Heart right ventricle (tissue), 16 donors: ENCODE results near the gene SULT2B1. TPM values are rescaled to one million over a fixed set of nuclear protein-coding genes. Genes with fewer than 3 reads are reported as not detected.

ENCODE experiments used
- ATAC-seq, 8 donors: fragments of 200-7000 bp; cut with Tn5 transposase; one replicate each; pipeline ENCODE4 v1.9.1; 2020; ENCODE audit warnings: mild to moderate bottlenecking in 8 of 8, moderate library complexity in 8 of 8, moderate number of reproducible peaks in 1 of 8
- DNase-seq, 2 donors: peaks; one replicate each; pipeline ENCODE4 v3.0.0-alpha.2; 2020
- H3K27ac ChIP-seq, 10 donors: fragments of 200-600 bp; sonication (generic) in 2 of 10; one replicate each; pipeline versions ENCODE4 v1.5.0 to v1.8.0; 2020 to 2022; ENCODE audit warnings: mild to moderate bottlenecking in 3 of 10
- H3K27me3 ChIP-seq, 7 donors: fragments of 200-600 bp; one replicate each; pipeline ENCODE4 v1.8.0; 2021 to 2022; ENCODE audit warnings: mild to moderate bottlenecking in 2 of 7
- H3K36me3 ChIP-seq, 9 donors: fragments of 200-600 bp; sonication (generic) in 1 of 9; one replicate each; pipeline versions ENCODE4 v1.5.0 to v1.8.0; 2020 to 2022; ENCODE audit warnings: mild to moderate bottlenecking in 2 of 9
- H3K4me1 ChIP-seq, 9 donors: fragments of 200-600 bp; sonication (generic) in 1 of 9; one replicate each; pipeline versions ENCODE4 v1.5.0 to v1.8.0; 2020 to 2022; ENCODE audit warnings: mild to moderate bottlenecking in 4 of 9
- H3K4me3 ChIP-seq, 10 donors: fragments of 200-600 bp; sonication (generic) in 2 of 10; one replicate each; pipeline versions ENCODE4 v1.5.0 to v1.8.0; 2020 to 2022; ENCODE audit warnings: mild to moderate bottlenecking in 7 of 10, moderate library complexity in 2 of 10
- H3K9me3 ChIP-seq, 11 donors: fragments of 200-600 bp in 10 of 11; sonication (generic) in 2 of 11; one replicate each; pipeline versions ENCODE4 v1.5.0 to v1.8.0; 2013 to 2022; ENCODE audit warnings: mild to moderate bottlenecking in 2 of 11, control low read depth in 1 of 11, moderate library complexity in 1 of 11
- CTCF ChIP-seq, 9 donors: fragments of 200-600 bp; sonication (generic) in 2 of 9; IDR thresholded peaks; one replicate each; pipeline versions ENCODE4 v1.5.0 to v1.8.0; 2021 to 2022; ENCODE audit warnings: antibody characterized with exemption in 9 of 9, mild to moderate bottlenecking in 5 of 9, moderate library complexity in 1 of 9
- WGBS, 2 donors: extraction: QIAGEN DNeasy Blood & Tissue Kit; methylation state at CpG; one replicate each; pipeline ENCODE4 v1.1.7; 2013; ENCODE audit warnings: inconsistent platforms in 1 of 2; 5-methylcytosine and 5-hydroxymethylcytosine counted together
- intact Hi-C, 10 donors: fragments of 100-400 bp; cut with DNase I; formaldehyde crosslinking; loops; one replicate each; pipeline versions ENCODE4 v1.11.1 to v1.14.2; 2022
- polyA plus RNA-seq, 2 donors: library from polyadenylated mRNA; stranded (reverse); fragments of 200-250 nt; gene quantifications; one replicate each; pipeline ENCODE4 v1.2.3, GENCODE V29; 2013
- total RNA-seq, 10 donors: library from RNA; stranded (reverse); fragmentation: NEBNext Ultra II Directional in 3 of 10; extraction: Animal tissue kit (Norgen Biotek cat#: 25700) in 3 of 10; gene quantifications; one replicate each; pipeline versions ENCODE4 v1.2.1 to v1.2.4, GENCODE V29; 2021 to 2023
- donor health status: Arrhythmogenic right ventricular cardiomyopathy.
- donor health status: ischemic (EF 13 %, LVEDD 7.1; RV severe dilation, severe dysfunction).
- donor health status: healthy with polysubstance abuse.
- donor health status: DM: no; HTN: yes; CAD: no.
- donor health status: DM: no; HTN: no; CAD: no.
- donor health status: ischemic (EF 25% LVEDD 6.9; RV normal size, moderate dysfunction).
- donor health status: ischemic (EF 25% LVEDD 5.7; RV mildly dilated, moderate dysfunction).
- donor health status: healthy.
- donor health status: DM: yes; HTN: yes; CAD: no.
- donor health status: Ischemic cardiomyopathy.
- donor health status: ischemic (EF 35%, LVEDD 5.7; RV mildly dilated, moderate dysfunction).
- donor health status: nonischemic (EF 11% LVEDD 7.7; RV severe dilation, severe dysfunction).
- donor health status: DM: yes; HTN: yes; CAD: no.
- donor health status: PGD.
- donor health status: ischemic (EF 29% LVEDD 5.4; RV normal size, mild dysfunction).
- donor health status: nonischemic (EF 23%, LVEDD 6.1; RV moderate dilation, normal function).

SULT2B1 gene
- total and polyA plus RNA-seq, 12 donors, result 0.13 to 0.70 (median 0.42) TPM; not detected in 7

DNA sequence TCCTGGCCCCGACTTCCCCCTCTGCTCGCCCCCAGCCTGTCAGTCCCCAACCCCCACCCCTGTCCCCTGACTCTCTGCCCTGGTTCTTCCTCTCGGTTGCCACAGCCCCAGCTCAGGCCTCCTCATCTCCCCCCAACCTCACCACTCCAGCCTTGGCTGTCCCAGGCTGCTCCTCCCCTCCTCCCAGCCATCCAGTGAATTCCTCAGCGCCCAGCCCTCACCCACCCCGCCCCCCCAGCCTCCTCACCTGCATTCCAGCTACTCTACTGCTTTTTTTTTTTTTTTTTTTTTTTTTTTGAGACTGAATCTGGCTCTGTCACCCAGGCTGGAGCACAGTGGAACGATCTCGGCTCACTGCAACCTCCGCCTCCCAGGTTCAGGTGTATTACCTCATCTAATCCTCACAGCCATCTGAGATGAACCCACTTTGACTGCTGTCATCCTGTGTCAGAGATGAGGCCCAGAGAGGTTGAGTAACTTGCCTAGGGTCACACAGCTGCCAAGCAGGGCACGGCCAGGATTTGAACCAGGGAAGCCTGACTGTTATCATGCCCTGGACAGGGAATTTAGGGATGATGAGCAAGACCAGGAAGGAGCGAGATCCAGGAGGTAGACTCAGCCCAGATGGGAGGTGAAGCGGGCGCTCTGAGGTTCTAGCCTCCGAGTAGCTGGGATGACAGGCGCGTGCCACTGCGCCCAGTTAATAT lies 2.6 kb downstream of the SULT2B1 start:
- no peak for DNase-seq

GRCh38 chr19:48556163-48556562 lies 4.2 kb downstream of the SULT2B1 start:
- ATAC-seq (peak in 1 of 8 donors; percentile 32), DNase-seq (no peak)
- TF ChIP-seq CTCF (IDR thresholded peaks at IDR 0.05), result no peak
- Histone ChIP-seq H3K9me3 (no peaks in the 10 kb centered on the region), H3K4me3 (no peak overlapping the region), H3K36me3 (no peaks in the 10 kb centered on the region), H3K4me1 (peaks cover 0 to 4% (median 0%) of the 10 kb centered on the region in 9 donors), H3K27me3 (peaks cover 0 to 62% (median 29%) of the 10 kb centered on the region in 7 donors), H3K27ac (no peak overlapping the region)
- intact Hi-C loops, result no loop called here
- WGBS, 2 donors, result 55 to 57% methylated on average over 11 of the region's 11 CpGs

More for the DNA sequence above, 2.6 kb downstream of the SULT2B1 start:
- no peaks in the 10 kb centered on the region for H3K36me3 ChIP-seq
- ATAC-seq, result no peak
- H3K4me1 ChIP-seq, result peaks cover 0 to 4% (median 0%) of the 10 kb centered on the region in 9 donors
- H3K27me3 ChIP-seq, result peaks cover 0 to 49% (median 22%) of the 10 kb centered on the region in 7 donors
- WGBS, 2 donors, result 65 to 67% methylated on average over 15 to 16 of the region's 16 CpGs
- H3K4me3 ChIP-seq, result no peak overlapping the region
- no peak overlapping the region for H3K27ac ChIP-seq
- intact Hi-C loops, result no loop called here
- H3K9me3 ChIP-seq, result no peaks in the 10 kb centered on the region
- TF ChIP-seq CTCF (IDR thresholded peaks at IDR 0.05), result no peak

DNA sequence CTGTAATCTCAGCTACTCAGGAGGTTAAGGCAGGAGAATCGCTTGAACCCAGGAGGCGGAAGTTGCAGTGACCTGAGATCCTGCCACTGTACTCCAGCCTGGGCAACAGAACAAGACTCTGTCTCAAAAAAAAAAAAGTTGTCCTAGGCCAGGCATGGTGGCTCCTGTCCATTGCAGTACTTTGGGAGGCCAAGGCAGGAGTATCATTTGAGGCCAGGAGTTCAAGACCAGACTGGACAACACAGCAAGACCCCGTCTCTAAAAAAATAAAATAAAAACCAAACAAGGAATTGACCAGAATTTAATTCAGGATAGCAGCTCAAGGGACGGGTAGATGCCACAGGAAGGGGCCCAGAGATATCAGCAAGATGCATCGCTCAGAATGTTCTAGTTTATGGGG lies 4.9 kb downstream of the SULT2B1 start:
- TF ChIP-seq CTCF (IDR thresholded peaks at IDR 0.05), result no peak
- DNase-seq, result no peak
- intact Hi-C loops, result no loop called here
- Histone ChIP-seq H3K9me3 (no peaks in the 10 kb centered on the region), H3K27ac (no peak overlapping the region), H3K4me3 (no peak overlapping the region), H3K27me3 (peaks cover 0 to 56% (median 29%) of the 10 kb centered on the region in 7 donors), H3K4me1 (peaks cover 0 to 4% (median 0%) of the 10 kb centered on the region in 9 donors), H3K36me3 (no peaks in the 10 kb centered on the region)
- no peak for ATAC-seq
- 91 to 93% methylated on average over 5 of the region's 5 CpGs for WGBS, 2 donors

GRCh38 chr19:48558018-48558684 lies 6.2 kb downstream of the SULT2B1 start:
- peak in 1 of 8 donors; percentile 31 for ATAC-seq
- peaks cover 0 to 49% (median 25%) of the 10 kb centered on the region in 7 donors for H3K27me3 ChIP-seq
- no peaks in the 10 kb centered on the region for H3K9me3 ChIP-seq
- peaks cover 0 to 4% (median 0%) of the 10 kb centered on the region in 9 donors for H3K4me1 ChIP-seq
- WGBS, 2 donors, result 14 to 17% methylated on average over 27 of the region's 27 CpGs
- TF ChIP-seq CTCF (IDR thresholded peaks at IDR 0.05), result no peak
- peak overlapping the region in 1 of 10 donors; percentile 3 for H3K4me3 ChIP-seq
- intact Hi-C loops, result no loop called here
- no peak overlapping the region for H3K27ac ChIP-seq
- no peaks in the 10 kb centered on the region for H3K36me3 ChIP-seq
- peak in 1 of 2 donors; percentile 21 for DNase-seq
